ENCODE measurements around the gene PDCD1LG2. TPM values are rescaled to one million over a fixed set of nuclear protein-coding genes. Genes with fewer than 3 reads are reported as not detected.

PDCD1LG2 gene
- polyA plus RNA-seq, 2 donors = 0.18 to 0.19 TPM

- Histone ChIP-seq H3K4me3 (ENCODE audit: low read depth in 1 of 2, low read length in 2 of 2) (no peak overlapping the region), H3K27me3 (ENCODE audit: control insufficient read depth in 1 of 2, insufficient read depth in 2 of 2, low read length in 2 of 2) (no peaks in the 10 kb centered on the region), H3K27ac (ENCODE audit: low read depth in 2 of 2, low read length in 1 of 2) (no peak overlapping the region), H3K36me3 (ENCODE audit: control insufficient read depth in 2 of 2, insufficient read depth in 2 of 2, low read length in 1 of 2) (no peaks in the 10 kb centered on the region), H3K9me3 (ENCODE audit: control insufficient read depth in 2 of 2, insufficient read depth in 1 of 2, low read depth in 1 of 2, low read length in 1 of 2) (no peaks in the 10 kb centered on the region), H3K4me1 (ENCODE audit: control insufficient read depth in 2 of 2, insufficient read depth in 2 of 2, low read length in 1 of 2) (no peaks in the 10 kb centered on the region)
- 59 to 80% methylated on average over 1 of the region's 1 CpG for WGBS, 2 donors
These were observed 1.1 kb downstream of the PDCD1LG2 start for GRCh38 chr9:5511476-5511875.

DNA sequence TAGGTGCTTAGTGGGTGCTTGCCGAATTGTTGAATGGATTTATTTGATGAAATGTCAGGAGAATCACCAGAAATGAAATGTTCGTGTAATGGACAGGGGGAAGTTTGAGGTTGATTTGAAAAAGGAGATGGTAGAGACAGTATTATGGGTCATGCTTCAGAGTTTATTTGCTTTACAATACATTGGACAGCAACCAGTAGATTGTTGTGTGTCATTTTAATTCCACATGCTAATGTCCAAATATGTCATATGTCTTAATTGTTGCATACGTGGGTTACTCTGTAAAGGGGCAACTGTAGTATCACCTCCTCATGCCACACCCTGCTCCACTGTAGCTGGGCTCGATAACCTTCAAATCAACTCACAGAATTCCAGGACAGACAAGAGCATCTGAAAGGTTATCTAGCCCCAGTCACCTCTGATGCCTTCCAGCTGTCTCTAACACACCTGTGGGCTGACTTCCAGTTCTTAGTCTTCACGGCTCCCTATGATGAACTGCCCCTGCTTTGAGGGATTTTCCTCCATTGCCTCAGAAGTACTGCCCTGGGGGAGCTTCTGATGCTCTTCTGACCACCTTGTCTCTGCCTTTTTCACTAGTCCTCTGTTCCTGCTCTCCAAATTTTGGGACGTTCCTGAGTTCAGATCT, 1.7 kb downstream of the PDCD1LG2 start:
- Histone ChIP-seq H3K27me3 (ENCODE audit: control insufficient read depth in 1 of 2, insufficient read depth in 2 of 2, low read length in 2 of 2) (no peaks in the 10 kb centered on the region), H3K36me3 (ENCODE audit: control insufficient read depth in 2 of 2, insufficient read depth in 2 of 2, low read length in 1 of 2) (no peaks in the 10 kb centered on the region), H3K4me3 (ENCODE audit: low read depth in 1 of 2, low read length in 2 of 2) (no peak overlapping the region), H3K27ac (ENCODE audit: low read depth in 2 of 2, low read length in 1 of 2) (no peak overlapping the region), H3K9me3 (ENCODE audit: control insufficient read depth in 2 of 2, insufficient read depth in 1 of 2, low read depth in 1 of 2, low read length in 1 of 2) (no peaks in the 10 kb centered on the region), H3K4me1 (ENCODE audit: control insufficient read depth in 2 of 2, insufficient read depth in 2 of 2, low read length in 1 of 2) (no peaks in the 10 kb centered on the region)
- 62 to 76% methylated on average over 6 of the region's 6 CpGs for WGBS, 2 donors

- Histone ChIP-seq H3K27ac (ENCODE audit: low read depth in 2 of 2, low read length in 1 of 2) (no peak overlapping the region), H3K27me3 (ENCODE audit: control insufficient read depth in 1 of 2, insufficient read depth in 2 of 2, low read length in 2 of 2) (no peaks in the 10 kb centered on the region), H3K36me3 (ENCODE audit: control insufficient read depth in 2 of 2, insufficient read depth in 2 of 2, low read length in 1 of 2) (no peaks in the 10 kb centered on the region), H3K9me3 (ENCODE audit: control insufficient read depth in 2 of 2, insufficient read depth in 1 of 2, low read depth in 1 of 2, low read length in 1 of 2) (no peaks in the 10 kb centered on the region), H3K4me3 (ENCODE audit: low read depth in 1 of 2, low read length in 2 of 2) (no peak overlapping the region), H3K4me1 (ENCODE audit: control insufficient read depth in 2 of 2, insufficient read depth in 2 of 2, low read length in 1 of 2) (no peaks in the 10 kb centered on the region)
- WGBS, 2 donors = 85 to 86% methylated on average over 2 of the region's 2 CpGs
These were observed 2.5 kb downstream of the PDCD1LG2 start for GRCh38 chr9:5512658-5513452.

- no peak overlapping the region for H3K4me3 ChIP-seq (ENCODE audit: low read depth in 1 of 2, low read length in 2 of 2)
- H3K4me1 ChIP-seq (ENCODE audit: control insufficient read depth in 2 of 2, insufficient read depth in 2 of 2, low read length in 1 of 2) = no peaks in the 10 kb centered on the region
- no peak overlapping the region for H3K27ac ChIP-seq (ENCODE audit: low read depth in 2 of 2, low read length in 1 of 2)
- no peaks in the 10 kb centered on the region for H3K9me3 ChIP-seq (ENCODE audit: control insufficient read depth in 2 of 2, insufficient read depth in 1 of 2, low read depth in 1 of 2, low read length in 1 of 2)
- H3K36me3 ChIP-seq (ENCODE audit: control insufficient read depth in 2 of 2, insufficient read depth in 2 of 2, low read length in 1 of 2) = no peaks in the 10 kb centered on the region
- no peaks in the 10 kb centered on the region for H3K27me3 ChIP-seq (ENCODE audit: control insufficient read depth in 1 of 2, insufficient read depth in 2 of 2, low read length in 2 of 2)
- 88 to 94% methylated on average over 2 of the region's 2 CpGs for WGBS, 2 donors
These were observed 3.8 kb downstream of the PDCD1LG2 start for GRCh38 chr9:5513966-5514616.

DNA sequence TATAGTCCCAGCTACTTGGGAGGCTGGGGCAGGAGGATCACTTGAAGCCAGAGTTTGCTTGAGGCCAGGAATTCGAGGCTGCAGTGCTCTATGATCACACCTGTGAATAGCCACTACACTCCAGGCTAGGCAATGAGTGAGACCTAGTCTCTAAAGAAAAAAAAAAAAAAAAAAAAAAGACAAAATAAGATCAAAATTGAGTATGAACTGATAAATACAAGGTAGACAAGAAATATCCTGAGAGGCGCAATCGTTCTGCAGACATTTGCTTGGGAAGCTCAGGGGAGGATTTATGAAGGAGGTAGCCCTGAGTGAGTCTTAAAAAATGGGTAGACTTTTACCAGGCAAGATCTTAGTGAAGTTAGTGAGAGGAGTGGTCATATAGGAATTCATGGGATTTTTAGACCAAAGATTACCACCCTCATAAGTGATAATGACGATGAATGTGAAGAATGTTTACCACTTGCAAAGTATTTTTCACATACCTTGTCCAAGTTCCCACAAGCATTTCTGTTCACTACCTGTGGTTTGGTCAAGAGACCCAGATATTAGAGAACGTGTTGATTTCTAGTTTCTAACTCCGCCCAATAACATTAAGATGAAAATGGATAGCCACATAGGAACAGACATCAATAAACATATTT, 4.4 kb downstream of the PDCD1LG2 start:
- Histone ChIP-seq H3K27me3 (ENCODE audit: control insufficient read depth in 1 of 2, insufficient read depth in 2 of 2, low read length in 2 of 2) (no peaks in the 10 kb centered on the region), H3K27ac (ENCODE audit: low read depth in 2 of 2, low read length in 1 of 2) (no peak overlapping the region), H3K4me1 (ENCODE audit: control insufficient read depth in 2 of 2, insufficient read depth in 2 of 2, low read length in 1 of 2) (no peaks in the 10 kb centered on the region), H3K4me3 (ENCODE audit: low read depth in 1 of 2, low read length in 2 of 2) (no peak overlapping the region), H3K9me3 (ENCODE audit: control insufficient read depth in 2 of 2, insufficient read depth in 1 of 2, low read depth in 1 of 2, low read length in 1 of 2) (no peaks in the 10 kb centered on the region), H3K36me3 (ENCODE audit: control insufficient read depth in 2 of 2, insufficient read depth in 2 of 2, low read length in 1 of 2) (no peaks in the 10 kb centered on the region)
- WGBS, 2 donors = 88 to 90% methylated on average over 6 of the region's 6 CpGs

DNA sequence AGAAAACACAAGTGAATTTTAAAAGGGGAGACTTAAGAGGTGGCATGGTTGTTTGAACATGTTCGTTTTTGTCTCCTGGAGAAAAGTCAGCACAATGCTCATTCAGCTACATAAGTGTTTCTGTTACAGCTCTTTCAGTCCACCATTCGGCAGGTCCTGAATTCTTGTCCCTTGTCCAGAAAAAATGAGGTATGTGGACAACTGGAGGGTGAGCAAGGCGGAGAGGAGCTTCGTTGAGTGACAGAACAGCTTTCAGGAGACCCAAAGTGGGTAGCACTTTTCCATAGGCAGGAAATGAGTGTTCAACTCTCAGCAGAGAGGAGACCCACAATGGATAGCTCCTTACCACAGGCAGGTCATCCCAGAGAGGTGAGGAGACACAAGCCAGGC, 4.9 kb downstream of the PDCD1LG2 start:
- Histone ChIP-seq H3K27ac (ENCODE audit: low read depth in 2 of 2, low read length in 1 of 2) (no peak overlapping the region), H3K27me3 (ENCODE audit: control insufficient read depth in 1 of 2, insufficient read depth in 2 of 2, low read length in 2 of 2) (no peaks in the 10 kb centered on the region), H3K4me3 (ENCODE audit: low read depth in 1 of 2, low read length in 2 of 2) (no peak overlapping the region), H3K9me3 (ENCODE audit: control insufficient read depth in 2 of 2, insufficient read depth in 1 of 2, low read depth in 1 of 2, low read length in 1 of 2) (no peaks in the 10 kb centered on the region), H3K4me1 (ENCODE audit: control insufficient read depth in 2 of 2, insufficient read depth in 2 of 2, low read length in 1 of 2) (no peaks in the 10 kb centered on the region), H3K36me3 (ENCODE audit: control insufficient read depth in 2 of 2, insufficient read depth in 2 of 2, low read length in 1 of 2) (no peaks in the 10 kb centered on the region)
- WGBS, 2 donors = 84 to 88% methylated on average over 4 of the region's 4 CpGs

GRCh38 chr9:5516453-5517220, 6.3 kb downstream of the PDCD1LG2 start:
- no peaks in the 10 kb centered on the region for H3K36me3 ChIP-seq (ENCODE audit: control insufficient read depth in 2 of 2, insufficient read depth in 2 of 2, low read length in 1 of 2)
- 93 to 95% methylated on average over 10 of the region's 10 CpGs for WGBS, 2 donors

GRCh38 chr9:5518171-5518936, 8.0 kb downstream of the PDCD1LG2 start:
- Histone ChIP-seq H3K4me3 (ENCODE audit: low read depth in 1 of 2, low read length in 2 of 2) (no peak overlapping the region), H3K27me3 (ENCODE audit: control insufficient read depth in 1 of 2, insufficient read depth in 2 of 2, low read length in 2 of 2) (no peaks in the 10 kb centered on the region), H3K36me3 (ENCODE audit: control insufficient read depth in 2 of 2, insufficient read depth in 2 of 2, low read length in 1 of 2) (no peaks in the 10 kb centered on the region), H3K9me3 (ENCODE audit: control insufficient read depth in 2 of 2, insufficient read depth in 1 of 2, low read depth in 1 of 2, low read length in 1 of 2) (no peaks in the 10 kb centered on the region), H3K4me1 (ENCODE audit: control insufficient read depth in 2 of 2, insufficient read depth in 2 of 2, low read length in 1 of 2) (no peaks in the 10 kb centered on the region), H3K27ac (ENCODE audit: low read depth in 2 of 2, low read length in 1 of 2) (no peak overlapping the region)
- 24 to 35% methylated on average over 2 of the region's 2 CpGs for WGBS, 2 donors

More at GRCh38 chr9:5516453-5517220, 6.3 kb downstream of the PDCD1LG2 start:
- H3K27ac ChIP-seq (ENCODE audit: low read depth in 2 of 2, low read length in 1 of 2) = no peak overlapping the region
- no peak overlapping the region for H3K4me3 ChIP-seq (ENCODE audit: low read depth in 1 of 2, low read length in 2 of 2)
- no peaks in the 10 kb centered on the region for H3K4me1 ChIP-seq (ENCODE audit: control insufficient read depth in 2 of 2, insufficient read depth in 2 of 2, low read length in 1 of 2)
- H3K27me3 ChIP-seq (ENCODE audit: control insufficient read depth in 1 of 2, insufficient read depth in 2 of 2, low read length in 2 of 2) = no peaks in the 10 kb centered on the region
- no peaks in the 10 kb centered on the region for H3K9me3 ChIP-seq (ENCODE audit: control insufficient read depth in 2 of 2, insufficient read depth in 1 of 2, low read depth in 1 of 2, low read length in 1 of 2)
